NCI-H1105 treated with DMSO at 0.1 percent for 48 hours (cell line): ENCODE measurements around the gene MYLK4.

Source experiments
- DNase-seq: peaks from one replicate; lab custom pipeline; 2025; lab: John Stamatoyannopoulos, UW

MYLK4 gene

GRCh38 chr6:2755456-2755855 is 4.7 kb upstream of the MYLK4 start:
- DNase-seq, result no peak

GRCh38 chr6:2754911-2755310 is 4.2 kb upstream of the MYLK4 start:
- no peak for DNase-seq

DNA sequence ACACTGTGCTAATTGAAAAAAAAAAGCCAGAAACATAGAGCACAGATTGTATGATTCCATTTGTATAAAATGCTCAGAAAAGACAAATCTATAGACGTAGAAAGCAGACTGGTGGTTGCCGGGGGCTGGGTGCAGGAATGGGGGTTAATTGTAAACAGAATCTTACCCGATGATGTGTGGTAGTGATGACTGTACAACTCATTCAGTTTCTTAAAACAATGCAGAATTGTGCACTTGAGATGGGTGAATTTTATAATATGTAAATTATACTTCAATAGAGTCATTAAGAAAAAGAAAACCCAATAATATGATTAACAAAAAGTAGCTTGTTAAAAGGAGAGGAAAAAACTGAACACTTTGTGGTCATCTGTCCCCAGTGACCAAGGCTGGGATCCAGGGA is 3.7 kb upstream of the MYLK4 start:
- DNase-seq, result no peak

DNA sequence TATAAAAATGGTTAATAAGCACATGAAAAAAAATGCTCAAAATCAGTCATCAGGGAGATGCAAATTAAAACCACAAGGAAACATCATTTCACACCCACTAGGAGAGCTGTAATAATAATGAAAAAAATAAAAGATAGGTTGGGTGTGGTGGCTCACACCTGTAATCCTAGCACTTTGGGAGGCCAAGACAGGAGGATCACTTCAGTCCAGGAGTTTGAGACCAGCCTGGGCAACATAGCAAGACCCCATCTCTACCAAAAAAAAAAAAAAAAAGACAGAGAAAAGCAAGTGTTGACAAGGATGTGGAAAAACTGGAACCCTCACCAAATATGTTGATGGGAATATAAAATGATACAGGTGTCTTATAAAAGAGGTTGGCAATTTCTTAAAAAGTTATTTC is 3.0 kb upstream of the MYLK4 start:
- DNase-seq, result no peak

- DNase-seq, result no peak
Measured at GRCh38 chr6:2753110-2753489, 2.4 kb upstream of the MYLK4 start.

GRCh38 chr6:2752477-2753109 is 1.9 kb upstream of the MYLK4 start:
- DNase-seq, result no peak

GRCh38 chr6:2751871-2752270 is 1.1 kb upstream of the MYLK4 start:
- DNase-seq, result no peak

DNA sequence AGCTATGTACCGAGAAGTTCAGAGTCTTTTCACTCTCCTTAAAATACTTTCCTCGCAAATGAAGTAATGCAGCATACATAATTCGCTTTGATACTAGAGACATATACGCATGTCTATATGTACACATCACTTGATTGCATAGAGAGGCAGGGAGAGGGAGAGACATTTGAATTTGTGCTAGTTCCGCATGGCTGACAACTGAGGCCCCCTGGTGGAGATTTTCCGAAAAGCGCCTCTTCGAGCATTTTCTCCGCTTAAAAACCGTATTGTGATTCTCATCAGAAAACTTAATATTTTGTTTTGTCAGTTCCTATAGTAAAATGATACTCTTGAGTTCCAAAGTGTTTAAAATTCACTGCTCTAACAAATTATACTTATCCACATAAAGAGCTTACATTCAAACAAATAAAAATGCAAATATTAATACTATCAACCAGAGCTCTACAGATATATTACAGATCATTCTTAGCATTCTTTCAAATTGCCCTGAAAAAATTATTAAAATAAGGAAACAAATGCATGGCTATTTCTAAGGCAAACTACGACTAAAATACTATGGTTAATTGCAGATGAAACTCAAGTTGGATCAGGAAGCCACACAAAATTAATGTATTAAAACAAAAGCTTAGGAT is 637 bp downstream of the MYLK4 start:
- DNase-seq, result peak; percentile 57

- DNase-seq, result peak; percentile 78
Measured at GRCh38 chr6:2748183-2748582, 2.5 kb downstream of the MYLK4 start.

- no peak for DNase-seq
Measured at GRCh38 chr6:2746557-2747061, 4.1 kb downstream of the MYLK4 start.

DNA sequence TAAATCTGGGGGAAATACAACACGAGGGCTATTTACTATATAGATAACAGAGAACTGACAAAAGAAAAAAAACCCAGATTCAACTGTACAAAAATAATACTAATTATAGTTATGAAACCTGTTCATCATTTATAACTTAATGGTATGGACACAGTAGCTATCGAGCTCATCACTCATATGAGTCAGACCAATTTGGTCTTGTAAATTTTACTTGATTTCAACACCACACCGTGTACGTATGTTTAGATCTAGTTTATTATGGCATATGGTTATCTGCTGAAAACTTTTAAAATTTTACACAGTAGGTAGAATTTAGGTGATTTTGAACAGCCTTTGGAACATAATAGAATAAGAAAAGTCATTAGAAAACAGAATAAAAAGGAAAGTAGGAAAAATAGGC is 5.5 kb downstream of the MYLK4 start:
- no peak for DNase-seq

DNA sequence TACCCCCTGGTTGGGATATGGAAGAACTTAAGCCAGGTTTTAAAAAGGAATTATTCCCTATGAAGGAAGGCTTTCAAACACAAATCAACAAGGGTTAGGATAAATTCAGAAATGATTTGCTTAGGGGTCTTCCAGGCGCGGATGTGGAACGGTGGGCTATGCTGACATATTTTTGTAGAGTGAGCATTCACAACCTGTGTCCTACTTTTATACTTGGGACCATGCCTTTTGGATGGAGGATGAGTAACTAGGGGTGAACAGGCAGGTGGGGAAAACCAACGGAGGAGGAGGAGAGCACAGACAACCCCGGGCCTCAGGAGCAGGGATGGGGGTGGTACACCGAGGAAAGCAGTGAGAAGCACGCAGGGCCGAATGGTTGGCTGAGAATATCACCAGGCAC is 5.9 kb downstream of the MYLK4 start:
- DNase-seq, result no peak

GRCh38 chr6:2744209-2744771 is 6.4 kb downstream of the MYLK4 start:
- DNase-seq, result peak; percentile 88

DNA sequence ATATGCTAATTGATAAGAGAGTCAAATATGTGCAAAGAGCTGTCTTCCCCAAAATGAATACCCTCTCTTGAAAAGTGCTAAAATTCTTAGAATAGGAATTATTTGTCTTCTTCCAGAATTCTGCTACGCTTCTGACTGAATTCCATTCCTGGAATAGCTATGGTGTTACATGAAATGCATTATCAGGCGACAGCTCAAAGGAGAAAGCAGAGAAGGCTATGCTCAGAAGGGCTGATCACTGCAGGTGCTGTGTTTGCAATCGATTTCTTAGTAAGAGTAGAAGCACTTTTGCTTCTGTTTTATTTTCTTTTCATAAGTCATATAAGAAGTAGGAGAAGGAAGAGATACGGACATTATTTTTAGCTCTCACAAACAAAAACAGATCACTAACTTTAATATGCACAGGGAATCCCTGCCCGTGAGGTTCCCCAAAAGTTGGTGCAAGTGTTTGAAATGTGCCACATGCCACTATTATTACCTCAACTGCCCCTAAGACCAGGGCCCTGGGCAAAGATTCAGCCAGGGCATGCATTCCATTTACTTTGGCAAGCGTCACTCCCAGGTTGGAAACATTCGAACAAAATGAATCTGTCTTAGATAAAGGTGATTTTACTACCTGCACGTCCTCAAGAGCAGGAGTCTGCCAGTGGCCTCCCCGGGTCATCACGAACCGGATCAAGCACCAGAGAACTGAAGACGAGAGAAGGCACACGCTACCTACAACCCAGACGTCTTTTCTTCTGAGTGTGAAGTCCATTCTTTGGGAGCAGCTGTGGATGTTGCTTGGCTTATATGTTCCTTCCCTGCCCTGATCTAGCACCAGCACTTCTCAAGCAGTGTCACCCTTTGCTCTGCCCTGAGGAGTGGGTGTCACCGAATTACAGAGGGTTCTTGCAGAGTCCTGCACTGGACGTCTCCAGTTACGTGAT is 7.2 kb downstream of the MYLK4 start:
- DNase-seq, result no peak

DNA sequence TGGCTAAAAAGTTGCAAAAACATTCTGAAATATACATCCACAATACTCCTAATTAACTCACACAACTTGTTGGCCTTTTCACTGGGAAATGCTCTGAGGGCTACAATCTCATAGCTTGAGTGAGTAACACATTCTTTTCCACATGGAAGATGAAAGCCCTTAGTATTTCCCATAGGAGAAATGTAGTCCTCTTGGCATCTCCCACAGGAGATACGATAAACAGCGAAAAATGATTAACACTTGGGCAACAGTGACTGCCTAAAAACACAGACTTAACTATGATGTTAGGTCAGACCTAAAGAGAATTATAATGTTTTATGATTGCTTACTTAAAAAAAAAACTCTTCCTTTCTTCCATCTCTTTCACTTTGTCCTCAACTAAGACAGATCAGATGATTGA is 9.0 kb downstream of the MYLK4 start:
- DNase-seq, result no peak

DNA sequence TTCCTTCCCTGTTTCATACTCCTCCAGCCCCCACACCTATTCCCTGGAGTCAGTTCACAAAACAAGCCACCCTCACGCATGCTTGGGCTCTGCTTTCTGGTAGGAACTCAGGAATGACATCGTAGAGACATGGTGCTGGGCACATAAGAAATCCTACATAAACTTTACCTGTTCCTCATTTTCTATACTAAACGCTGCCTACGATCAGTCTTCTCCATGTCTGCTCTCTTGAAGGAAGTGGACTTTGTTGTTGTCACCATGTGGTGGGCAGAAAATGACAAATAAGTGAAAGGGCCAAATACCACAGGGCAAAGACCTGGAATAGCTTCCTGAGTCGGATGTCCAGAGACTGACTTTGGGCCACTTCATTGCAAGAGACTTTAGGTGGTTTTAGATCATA is 10.1 kb downstream of the MYLK4 start:
- no peak for DNase-seq

DNA sequence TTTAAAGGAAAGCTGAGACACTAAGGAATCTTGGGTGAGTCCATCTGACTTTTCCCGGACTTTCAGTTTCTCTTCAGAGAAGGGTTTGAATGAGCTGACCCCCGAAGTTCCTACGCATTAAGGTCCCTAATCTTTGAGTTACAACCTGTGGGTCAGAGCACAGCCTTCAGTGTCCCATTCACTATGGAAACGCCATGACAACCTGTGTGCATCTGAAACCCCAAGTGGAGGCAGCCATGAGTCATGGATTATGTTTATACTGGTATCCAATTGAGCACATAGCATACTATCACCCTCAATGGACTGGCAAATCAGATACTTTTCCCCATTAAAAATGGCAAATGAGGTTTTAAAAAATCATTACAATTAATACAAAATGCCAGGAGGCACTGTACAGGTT is 11.4 kb downstream of the MYLK4 start:
- no peak for DNase-seq

GRCh38 chr6:2738373-2738979 is 12.2 kb downstream of the MYLK4 start:
- DNase-seq, result peak; percentile 56

DNA sequence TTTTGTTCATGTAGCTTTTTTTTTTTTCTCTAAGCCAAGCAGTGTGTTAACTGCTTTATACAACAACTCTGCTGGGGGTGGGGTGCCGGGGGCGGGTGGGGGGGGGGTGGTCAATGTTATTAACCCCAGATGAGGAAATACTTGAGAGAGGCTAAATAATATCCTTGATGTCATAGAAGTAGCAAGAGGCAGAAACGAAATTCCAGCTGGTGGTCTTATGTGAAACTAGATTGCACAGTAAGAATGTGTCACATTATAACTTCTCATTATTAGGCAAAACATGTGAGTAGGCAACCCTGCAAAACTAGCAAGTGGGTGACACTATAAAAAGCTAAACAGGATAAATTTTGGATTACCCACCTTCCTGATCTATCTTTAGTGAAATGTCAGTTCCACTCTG is 12.8 kb downstream of the MYLK4 start:
- no peak for DNase-seq

- DNase-seq, result no peak
Measured at GRCh38 chr6:2734488-2735166, 16.1 kb downstream of the MYLK4 start.

DNA sequence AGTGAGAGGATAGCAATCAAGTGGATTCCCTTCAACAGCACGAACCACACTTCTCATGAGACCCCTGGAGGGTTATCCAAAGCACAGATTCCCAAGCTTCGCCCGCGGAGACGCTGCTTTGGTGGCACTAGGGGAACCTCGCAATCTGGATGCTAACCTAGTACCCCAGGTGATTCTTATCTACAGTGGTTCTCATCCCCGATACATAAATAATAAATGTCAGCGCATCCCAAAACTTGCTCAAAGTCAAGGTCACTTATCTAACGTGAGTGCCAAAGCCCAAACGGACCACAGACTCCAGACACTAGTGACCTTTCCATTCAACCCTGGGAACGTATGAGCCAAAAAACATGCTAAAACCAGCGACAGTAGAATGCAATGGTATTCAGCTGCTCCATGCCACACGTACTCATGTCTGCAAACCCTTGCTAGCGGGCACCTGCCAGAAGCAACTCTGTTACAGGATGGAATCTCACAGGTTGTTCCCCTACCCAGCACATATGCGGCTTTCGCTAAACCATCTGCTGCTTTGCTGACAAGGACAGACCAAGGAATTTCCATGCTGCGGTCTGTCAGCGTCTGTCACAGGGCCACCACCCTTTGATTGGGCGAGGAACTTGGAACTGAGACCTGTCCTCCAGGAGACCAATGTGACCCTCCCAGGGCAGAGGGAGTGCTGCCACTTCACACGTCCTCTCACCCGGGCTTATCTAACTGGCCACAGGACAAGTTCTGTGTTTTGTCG is 16.8 kb downstream of the MYLK4 start:
- no peak for DNase-seq
